ENCODE results near the gene GOT2.
"Not testable (repeated sequence)": the region's sequence is repeated elsewhere in the genome, so short reads cannot be mapped to it uniquely, and the experiment has no call there.

The GOT2 gene

DNA sequence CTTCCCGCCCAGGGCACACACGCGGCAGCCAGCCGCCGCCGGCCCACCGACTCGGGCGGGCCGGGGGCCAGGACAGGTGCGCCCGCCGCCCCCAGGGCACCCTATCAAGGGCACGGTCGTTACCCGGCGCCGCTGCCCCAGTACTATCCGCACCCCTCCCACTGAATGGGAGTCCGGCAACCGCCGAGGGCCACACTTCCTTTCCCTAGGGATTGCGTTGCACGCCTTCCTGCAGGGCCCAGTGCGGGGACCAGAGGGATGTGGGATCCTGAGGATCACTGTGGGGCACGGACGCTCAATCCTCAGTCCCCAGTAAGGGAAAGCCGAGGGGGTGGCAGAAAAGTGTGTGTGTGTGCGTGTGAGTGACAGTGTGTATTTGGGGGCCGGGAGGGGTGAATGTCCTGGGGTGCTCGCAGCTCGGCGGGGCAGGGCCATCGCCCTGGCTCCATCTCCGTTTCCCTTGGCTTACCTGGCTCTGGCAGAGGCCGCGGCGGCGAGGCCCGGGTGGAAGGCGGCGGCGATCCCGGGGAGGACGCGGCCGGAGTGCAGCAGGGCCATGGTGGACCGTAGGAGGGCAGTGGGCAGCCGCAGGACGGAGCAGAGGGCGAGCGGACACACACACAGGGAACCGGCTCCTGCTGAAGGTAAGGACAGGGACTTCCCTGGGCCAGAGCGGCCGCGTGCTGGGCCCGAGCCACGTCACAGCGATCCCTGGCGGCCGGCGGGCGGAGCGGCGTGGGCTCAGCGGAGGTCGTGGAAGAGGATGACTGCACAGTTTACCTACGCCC lies at the start of gene GOT2:
Gene GOT2, minus strand, starts transcription at position 646 of the 788 bp plus-strand sequence. Its CDS starts 88 bp downstream, at position 558.
- DNase-seq (ENCODE audit: low spot score) = peak; percentile 93

DNA sequence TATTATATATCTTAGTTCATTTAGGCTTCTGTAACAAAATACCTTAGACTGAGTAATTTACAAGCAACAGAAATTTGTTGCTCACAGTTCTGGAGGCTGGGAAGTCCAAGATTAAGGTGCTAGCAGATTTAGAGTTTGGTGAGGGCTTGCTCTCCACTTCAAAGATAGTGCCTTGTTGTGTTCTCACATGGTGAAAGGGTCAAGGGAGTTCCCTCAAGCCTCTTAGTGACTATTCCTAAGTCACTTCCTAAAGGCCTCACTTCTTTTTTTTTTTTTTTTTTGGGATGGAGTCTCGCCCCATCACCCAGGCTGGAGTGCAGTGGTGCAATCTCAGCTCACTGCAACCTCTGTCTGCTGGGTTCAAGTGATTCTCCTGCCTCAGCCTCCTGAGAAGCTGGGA lies 45.2 kb upstream of the GOT2 start:
- DNase-seq (ENCODE audit: low spot score) = not testable (repeated sequence)

DNA sequence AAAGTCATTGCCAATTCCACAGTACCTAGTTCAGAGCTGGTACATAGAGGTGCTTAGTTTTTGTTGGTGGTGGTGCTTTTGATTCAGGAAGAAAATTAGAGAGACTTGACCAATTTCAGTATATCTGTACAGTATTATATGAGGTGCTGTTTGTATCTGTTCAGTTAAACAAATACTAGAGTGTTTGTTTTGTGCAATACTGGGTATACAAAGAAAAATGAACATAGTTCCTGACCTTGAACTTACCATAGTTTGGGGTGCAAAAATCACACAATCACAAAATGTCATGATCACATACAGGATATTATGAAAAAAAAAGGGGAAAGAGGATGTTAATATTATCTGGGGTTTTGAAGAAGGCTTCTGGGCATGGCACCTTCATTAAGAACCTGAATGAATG lies 39.8 kb upstream of the GOT2 start:
- no peak for DNase-seq (ENCODE audit: low spot score)

DNA sequence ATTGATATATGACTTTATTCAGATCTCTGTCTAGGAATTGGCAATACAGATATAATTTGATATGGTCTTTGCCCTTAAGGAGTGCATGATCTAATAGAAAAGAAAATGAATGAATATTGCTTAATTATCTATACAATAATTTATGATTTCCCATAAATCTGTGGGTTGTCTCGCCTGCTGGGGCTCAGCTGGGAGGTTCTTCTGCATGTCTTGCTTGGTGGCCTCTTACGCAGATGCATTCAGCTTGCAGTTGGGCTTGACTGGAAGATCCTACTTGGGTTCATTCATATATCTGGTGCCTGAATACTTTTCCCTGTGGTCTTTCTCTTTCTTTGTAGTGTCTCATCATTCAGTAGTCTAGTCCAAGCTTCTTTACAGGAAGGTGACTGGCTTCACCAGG lies 34.0 kb upstream of the GOT2 start:
- DNase-seq (ENCODE audit: low spot score) = no peak

DNA sequence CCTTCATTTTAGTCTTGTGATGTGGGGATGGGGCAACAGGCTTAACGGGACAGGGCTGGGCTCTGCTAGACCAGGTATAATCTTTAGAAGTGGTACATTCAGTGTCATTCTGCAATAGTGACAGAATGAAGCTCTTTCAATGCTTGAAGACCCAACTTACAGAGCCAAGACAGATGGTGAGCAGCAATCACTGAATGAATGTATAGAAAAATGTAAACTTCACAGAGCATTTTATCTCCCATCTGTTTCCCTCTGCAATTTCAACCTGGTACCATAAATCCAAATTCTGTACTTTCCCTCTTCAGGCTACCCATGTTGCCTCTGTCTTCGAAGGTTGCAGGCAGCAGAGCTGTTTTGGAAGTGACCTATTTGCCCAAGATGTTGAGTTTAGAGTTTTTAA lies 33.5 kb upstream of the GOT2 start:
- no peak for DNase-seq (ENCODE audit: low spot score)

DNA sequence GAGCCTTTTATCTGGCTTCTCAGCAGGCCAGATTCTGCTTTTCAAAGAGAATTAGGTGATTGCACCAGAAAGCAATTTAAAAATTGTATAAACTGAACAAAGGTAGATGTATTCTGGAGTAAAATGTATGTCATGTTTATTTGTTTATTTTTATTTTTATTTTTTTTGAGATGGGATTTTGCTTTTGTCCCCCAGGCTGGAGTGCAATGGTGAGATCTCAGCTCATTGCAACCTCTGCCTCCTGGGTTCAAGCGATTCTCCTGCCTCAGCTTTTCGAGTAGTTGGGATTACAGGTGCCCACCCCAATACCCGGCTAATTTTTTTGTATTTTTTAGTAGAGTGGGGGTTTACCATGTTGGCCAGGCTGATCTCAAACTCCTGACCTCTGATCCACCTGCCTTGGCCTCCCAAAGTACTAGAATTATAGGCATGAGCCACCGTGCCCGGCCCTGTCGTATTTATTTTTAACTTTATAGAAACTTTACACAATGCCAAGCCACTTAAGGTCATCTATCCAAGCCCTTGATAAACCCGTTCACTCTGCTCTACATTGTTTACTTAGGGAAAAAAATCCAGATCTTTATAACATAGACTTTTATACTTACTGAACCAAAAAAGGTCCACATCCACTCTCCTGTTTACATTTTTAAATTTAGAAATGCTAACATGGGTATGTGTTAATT lies 22.7 kb upstream of the GOT2 start:
- DNase-seq (ENCODE audit: low spot score) = no peak

DNA sequence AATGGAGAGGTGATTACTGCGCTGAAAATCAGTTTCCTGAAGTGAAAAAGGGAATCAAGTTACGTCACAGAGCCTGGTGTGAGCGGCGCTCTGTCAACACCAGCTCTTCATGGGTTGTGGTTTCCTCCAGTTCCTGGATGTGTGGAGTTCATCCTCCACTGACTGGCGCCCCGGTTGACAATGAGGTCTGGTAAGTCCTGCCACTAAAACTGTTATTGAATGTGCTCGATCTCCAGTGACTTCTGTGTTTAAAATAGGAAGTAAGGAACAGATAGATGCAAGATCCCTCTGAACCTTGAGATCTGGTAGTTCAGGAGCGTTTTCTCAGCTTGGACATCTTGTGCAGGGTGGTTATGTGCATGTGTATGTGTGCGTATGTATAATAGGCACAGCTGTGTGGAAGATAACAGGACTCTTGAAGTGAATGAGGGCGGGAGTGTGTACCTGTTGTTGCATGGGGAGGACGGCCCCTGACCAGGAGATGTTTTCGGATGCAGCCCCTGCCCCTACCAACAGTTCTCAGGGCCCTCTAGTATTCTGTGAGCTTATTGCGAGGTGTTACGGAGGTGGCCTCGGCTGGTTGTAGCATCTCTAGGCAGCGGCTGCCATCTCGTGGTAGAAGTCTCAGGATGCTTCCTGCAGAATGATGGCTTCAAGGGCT lies 22.0 kb upstream of the GOT2 start:
- peak; percentile 71 for DNase-seq (ENCODE audit: low spot score)

DNA sequence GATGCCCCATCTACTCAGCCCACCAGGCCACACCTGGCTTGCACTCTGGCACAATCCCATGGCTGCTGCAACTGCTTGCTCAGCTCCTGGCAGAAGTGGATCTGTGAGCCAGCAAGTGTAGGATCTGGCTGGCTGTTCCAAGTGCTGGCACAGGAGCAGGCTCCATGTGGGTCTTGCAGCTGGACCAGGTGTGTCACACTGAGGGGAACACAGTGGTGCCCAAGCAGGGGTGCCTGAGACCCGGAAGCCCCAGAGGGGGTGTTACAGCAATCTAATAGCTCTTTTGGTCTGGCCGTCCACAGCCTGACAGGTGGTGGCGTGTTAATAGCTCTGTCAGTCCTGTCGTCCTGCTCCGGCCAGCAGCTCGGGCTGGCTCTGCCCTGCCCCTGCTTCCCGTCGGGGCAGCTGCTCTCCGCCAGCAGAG lies 19.6 kb upstream of the GOT2 start:
- DNase-seq (ENCODE audit: low spot score) = no peak

DNA sequence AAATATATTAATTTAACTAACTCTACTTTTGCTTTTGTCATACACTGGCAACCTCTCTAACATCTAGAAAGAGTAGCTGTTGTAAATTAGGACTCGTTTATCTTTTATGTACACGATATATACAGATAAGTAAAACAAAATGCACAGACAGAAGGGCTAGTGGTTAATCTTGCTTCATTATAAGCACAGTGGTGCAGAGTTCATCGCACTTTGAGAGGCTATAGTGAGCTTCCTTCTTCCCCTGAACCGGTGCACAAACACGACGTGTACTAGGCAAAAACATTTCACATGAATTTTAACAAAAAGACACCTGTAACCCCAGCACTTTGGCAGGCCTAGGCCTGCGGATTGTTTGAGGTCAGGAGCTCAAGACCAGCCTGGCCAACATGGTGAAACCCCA lies 10.4 kb upstream of the GOT2 start:
- DNase-seq (ENCODE audit: low spot score) = no peak

DNA sequence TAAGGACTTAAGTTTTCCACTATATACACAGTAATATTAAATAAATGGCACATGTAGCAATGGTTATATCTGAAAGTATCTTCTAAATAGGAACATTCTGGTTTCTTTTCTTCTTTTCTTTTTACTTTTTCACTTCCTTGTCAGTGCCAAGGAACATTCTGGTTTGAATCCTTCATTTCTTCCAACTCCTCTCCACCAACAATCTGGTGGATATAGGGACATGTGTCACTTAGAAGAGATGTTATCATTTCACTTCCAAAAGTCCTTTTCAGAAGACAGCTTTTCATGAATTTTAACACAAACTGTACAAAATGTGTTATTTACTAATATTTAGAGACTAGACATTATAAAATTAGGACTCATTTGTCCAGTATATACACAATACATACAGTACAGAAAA lies 7.9 kb upstream of the GOT2 start:
- DNase-seq (ENCODE audit: low spot score) = no peak

DNA sequence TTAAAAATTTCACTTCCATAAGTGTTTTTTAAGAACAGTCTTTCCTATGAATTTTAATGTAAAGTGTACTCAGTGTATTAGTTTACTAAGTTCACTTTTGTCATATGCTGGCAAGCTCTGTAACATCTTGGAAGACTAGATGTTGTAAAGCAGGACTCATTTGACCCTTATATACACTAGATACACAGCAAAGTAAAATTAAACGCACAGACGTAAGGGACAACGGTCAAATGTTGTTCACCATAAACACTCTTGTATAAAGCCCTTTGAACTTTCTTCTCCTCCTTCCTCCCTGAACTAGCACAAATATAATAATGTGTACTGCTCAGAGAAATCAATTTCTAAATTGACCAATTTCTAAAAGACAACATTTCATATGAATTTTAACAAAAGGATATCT lies 7.0 kb upstream of the GOT2 start:
- no peak for DNase-seq (ENCODE audit: low spot score)

DNA sequence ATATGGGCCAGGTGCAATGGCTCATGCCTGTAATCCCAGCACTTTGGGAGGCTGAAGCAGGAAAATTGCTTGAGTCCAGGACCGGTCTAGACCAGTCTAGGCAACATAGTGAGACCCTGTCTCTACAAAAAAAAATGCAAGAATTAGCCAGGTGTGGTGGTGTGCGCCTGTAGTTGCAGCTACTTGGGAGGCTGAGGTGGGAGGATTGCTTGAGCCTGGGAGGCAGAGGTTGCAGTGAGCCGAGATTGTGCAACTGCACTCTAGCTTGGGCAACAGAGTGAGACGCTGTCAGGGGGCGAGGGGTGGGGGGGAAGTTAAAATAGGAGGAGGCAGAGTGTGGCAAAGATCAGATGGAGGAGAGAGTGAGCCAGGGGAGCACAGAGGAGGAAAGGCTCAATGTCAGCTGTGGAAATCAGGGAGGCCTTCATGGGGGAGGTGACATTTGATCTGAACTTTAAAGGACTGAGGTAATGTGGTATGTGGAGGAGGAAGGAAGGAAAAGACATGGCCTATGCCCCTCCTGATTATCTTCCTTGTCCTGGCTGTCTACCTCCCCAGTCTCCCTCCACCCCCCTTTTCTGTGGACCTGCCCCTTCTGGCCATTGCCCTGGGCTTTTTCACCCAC lies 4.7 kb upstream of the GOT2 start:
- no peak for DNase-seq (ENCODE audit: low spot score)

DNA sequence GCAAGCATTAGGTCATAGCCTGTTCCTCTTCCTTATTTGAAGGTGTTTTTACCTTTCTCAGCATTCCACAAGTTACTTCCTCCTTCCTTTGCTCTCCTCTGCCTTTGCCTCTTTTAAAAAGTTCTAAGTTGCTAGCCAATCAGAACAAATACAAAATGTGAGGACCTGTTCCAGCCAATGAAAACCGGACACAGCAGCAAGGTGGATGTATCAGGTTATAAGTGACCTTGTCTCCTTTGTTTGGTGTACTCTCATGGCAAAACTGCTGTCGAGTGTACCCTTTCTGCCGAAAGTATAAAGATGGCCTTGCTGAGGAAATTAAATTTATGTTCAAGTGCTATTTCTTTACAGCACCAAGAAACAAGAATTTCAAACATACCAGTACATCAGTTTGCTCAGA lies 2.2 kb upstream of the GOT2 start:
- DNase-seq (ENCODE audit: low spot score) = not testable (repeated sequence)

DNA sequence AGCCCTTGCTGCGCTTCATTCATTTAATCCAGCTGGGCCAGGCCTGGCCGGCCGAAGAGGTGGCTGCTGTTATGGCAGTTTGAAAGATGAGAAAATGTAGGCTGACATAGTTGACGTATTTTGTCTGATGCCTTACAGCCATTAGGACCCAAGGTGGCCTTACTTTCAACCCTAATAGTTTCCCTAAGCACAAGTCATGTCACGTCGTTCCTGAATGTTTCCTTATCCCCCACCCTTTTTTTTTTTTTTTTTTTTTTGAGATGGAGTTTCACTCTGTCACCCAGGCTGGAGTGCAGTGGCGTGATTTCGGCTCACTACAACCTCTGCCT lies 307 bp upstream of the GOT2 start:
- DNase-seq (ENCODE audit: low spot score) = no peak

DNA sequence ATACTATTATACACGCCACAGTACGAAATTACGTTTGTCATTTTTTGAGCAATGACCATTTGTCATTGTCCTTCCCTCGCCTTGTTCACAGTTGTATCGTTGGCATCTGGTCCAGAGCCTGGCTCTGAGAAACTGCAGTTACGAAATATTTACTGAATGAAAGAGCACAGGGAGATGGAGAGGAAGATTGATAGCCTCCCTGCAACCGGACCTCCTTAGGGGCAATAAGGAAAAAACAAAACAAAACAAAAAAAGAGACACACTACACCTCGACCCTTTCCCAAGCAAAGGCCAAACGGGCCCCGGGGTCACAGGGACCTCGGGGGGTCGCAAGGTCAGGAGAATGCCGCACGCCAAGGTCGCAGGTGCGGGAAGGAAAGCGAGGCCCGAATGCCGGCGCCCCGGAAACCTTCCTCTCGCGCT lies 857 bp downstream of the GOT2 start:
- no peak for DNase-seq (ENCODE audit: low spot score)

DNA sequence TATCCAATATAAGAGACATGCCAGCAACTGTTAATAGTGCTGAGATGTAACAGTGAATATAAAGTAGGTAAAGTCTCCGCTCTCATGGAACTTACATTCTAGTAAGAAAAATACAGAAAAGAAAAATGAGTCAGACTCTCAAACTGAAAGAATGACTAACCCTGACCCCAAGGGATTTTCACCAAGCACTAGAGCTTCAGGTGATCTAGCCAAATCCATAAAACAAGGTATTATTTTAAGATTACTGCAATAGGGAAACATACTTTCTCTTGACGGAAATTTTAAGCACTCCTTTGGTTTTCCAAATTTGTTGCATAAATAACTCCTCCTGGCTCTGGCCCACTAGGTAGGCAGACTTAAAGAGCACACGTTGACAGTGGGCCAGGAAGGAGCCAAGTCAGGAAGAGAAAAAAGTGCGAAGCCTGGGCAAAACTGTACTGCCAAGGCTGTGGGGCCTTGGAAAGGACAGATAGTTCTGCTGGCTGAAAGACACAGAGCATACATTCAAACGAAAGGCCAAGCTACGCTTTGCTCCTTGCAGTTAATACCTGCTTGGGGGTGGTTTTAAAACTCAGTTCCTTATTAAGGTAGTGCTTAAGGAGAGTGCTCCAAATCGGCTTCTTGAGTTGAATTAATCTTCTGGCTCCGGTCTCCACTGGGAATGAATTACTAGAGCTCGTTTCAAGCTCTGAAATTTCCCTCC lies 1.4 kb downstream of the GOT2 start:
- no peak for DNase-seq (ENCODE audit: low spot score)

DNA sequence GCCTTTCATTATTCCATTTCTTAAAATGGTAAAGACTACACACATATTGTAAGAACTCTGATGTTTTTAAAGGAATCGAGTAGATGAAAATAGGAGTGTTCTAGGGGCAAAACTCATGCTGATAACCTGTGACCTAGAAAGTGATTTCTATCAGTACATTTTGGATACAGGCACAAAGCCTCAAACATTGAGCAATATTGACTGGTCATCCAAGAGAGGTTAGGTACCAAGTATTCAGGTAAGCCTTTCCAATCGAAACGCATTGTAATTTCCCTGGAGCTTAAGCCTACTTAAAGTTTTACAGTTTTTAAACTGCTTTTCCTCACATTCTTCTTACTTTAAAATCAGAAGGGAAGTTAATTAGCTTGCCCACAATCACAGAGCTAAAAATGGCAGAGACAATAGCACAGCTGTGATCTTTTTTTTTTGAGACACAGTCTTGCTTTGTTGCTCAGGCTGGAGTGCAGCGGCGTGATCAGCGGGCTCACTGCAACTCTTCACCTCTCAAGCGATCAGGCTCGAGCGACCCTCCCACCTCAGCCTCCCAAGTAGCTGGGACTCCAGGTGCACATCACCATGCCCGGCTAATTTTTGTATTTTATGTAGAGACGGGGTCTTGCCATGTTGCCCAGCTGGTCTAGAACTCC lies 3.3 kb downstream of the GOT2 start:
- DNase-seq (ENCODE audit: low spot score) = no peak

DNA sequence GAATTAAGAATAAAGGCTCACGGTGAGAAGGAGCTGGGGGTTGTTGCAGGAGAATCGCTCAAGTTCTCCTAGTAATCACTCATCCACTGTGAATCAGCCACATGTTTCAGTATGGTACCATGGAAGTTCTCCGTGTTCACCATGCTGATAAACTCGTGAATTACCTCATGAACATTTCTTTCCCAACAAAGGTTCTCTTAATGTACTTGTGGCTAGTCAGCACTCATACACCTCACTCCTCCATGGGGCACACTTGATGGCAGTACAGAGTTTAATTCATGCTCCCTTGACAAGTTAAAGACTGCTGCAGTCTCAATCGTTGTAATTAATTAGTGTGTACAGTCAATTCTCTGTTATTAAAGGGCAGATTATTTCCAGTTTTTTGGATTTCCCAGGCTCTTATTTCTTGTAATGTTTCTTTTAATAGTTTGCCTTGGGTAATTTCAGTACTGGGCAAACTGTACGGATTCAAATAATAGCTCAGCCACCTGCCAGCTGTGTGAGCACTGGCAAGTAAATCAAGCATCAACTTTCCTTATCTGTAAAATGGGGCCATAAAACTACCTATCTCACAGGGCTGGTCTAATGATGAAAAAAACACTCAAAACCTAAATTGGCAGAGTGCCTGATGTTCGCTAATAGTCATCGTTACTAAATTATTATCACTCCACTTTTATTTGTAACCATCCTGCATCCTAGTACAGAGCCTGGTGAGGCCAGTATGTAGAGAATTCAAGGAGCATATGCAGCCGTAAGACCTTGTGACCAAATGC lies 6.1 kb downstream of the GOT2 start:
- DNase-seq (ENCODE audit: low spot score) = no peak

DNA sequence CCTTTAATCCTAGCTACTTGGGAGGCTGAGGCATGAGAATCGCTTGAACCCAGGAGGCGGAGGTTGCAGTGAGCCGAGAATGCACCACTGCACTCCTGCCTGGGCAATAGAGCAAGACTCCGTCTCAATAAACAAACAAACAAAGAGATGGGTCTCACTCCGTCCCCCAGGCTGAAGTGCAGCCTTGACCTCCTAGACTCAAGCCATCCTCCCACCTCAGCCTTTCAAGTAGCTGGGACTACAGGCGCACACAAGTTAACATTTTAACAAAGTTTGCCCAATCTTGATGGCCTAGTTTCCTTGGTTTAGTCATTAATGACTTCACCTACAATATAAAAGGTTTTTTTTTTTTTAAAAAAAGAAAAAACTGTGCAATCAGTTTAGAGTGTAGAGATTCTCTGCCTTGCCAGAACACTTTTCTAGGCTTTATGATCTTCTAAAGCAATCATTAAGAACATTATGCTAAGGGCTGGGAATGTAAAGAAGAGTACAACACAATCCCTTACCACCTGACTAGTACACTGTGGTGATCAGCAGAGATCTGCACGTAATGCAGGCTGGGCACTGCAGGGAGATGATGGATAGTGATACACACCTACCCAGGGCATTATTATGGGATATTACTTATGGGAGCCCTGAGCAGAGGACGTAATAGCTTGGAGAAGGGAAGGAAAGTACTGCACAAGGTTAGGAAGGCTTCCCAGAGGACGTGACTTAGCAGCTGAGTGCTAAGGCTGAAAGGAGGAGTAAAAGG lies 6.9 kb downstream of the GOT2 start:
- no peak for DNase-seq (ENCODE audit: low spot score)

DNA sequence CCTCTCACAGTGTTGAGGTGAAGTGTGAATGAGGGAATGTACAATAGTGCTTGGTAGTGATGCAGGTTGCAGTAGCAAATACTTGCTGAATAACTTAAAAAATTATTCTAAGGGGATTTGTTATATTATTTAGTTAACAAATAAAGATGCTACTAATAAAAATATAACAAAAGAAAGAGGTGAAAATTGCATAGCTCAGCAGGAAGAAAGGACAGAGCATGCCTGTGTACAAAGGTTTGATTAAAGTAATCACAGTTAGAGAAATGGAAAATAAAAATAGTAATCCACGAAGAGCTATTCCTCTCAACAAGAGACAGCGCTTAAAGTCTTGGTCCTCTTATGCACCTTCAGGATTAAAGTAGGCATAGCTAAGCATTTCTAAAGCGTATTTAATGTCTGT lies 11.0 kb downstream of the GOT2 start:
- DNase-seq (ENCODE audit: low spot score) = no peak

Data from AG08396 (cell line).